BJ (cell line): ENCODE data around the gene SORCS2. TPM values are rescaled to one million over a fixed set of nuclear protein-coding genes. Genes with fewer than 3 reads are reported as not detected.

Experiments used
- CTCF ChIA-PET: fragments of 350-600 bp; formaldehyde crosslinking; extraction: SDS; loops from one replicate; lab custom pipeline; 2021; ENCODE audit warnings: antibody characterized with exemption, inconsistent platforms; lab: Yijun Ruan, JAX
- POLR2A ChIA-PET: fragments of 300-600 bp; sonication (Branson Sonifier 250); formaldehyde crosslinking; extraction: SDS; loops from one replicate; lab custom pipeline; 2021; ENCODE audit warnings: antibody characterized with exemption; lab: Charles Lee
- DNase-seq: peaks from one replicate; pipeline ENCODE4 v3.0.0-alpha.2; 2011; ENCODE audit warnings: low read depth
- H3K27me3 ChIP-seq: 2 replicates; pipeline ENCODE4 v1.6.0; 2011; ENCODE audit warnings: low read length; ENCODE audit not compliant: control insufficient read depth, insufficient read depth
- H3K36me3 ChIP-seq: 2 replicates; pipeline ENCODE4 v1.5.1; 2011; ENCODE audit warnings: low read length; ENCODE audit not compliant: control insufficient read depth, insufficient read depth
- H3K4me3 ChIP-seq: 2 replicates; pipeline ENCODE4 v1.5.1; 2011; ENCODE audit warnings: low read depth, mild to moderate bottlenecking, control low read depth, low read length
- polyA plus RNA-seq: library from polyadenylated mRNA; depleted of rRNA; stranded (reverse); fragments of >200 nt; gene quantifications from 2 replicates; pipeline ENCODE4 v1.2.3, GENCODE V29; 2011
- TF ChIP-seq, protein P1 (sequence below): IDR thresholded peaks from 2 replicates; pipeline ENCODE4 v1.5.1; 2011; ENCODE audit warnings: low read depth, mild to moderate bottlenecking, control low read depth, inconsistent platforms, low read length, moderate library complexity; ENCODE audit not compliant: insufficient read depth

The SORCS2 gene
- polyA plus RNA-seq, 1 experiment: 0.63 TPM

DNA sequence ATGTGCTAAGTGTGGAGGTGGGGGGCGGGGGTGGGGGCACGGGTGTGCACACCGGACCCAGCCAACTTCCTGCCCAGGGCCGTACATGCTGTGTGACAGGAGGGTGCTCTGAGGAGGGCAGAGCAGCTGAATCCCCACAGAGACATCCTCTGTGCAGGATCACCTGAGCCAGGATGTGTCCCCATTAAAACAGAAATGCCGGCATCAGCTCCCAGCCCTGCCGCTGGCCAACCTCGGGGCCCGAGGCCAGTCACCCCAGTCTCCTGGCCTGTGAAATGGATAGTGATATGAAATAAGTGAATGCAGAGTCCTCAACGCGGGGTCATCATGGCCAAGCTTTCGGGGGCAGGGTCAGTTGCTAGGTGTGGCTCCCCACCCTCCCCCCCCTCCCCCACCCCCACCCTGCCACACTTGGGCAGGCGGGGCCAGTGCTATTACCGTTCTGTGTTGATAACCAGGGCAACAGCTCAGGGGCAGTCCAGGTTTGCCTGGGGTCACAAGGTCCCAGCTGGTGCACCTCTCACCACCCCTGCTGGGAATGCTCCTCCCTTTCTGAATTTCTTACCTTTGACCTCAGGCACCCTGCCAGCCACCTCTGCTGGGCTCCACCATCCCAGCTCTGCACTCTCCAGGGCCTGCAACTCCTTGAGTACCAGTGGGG, 469.6 kb downstream of the SORCS2 start:
- DNase-seq: no peak
- ChIA-PET POLR2A (interaction anchor here (0.6 kb wide), 1 partner anchor 40 kb away, joined by 3 read pairs; no protein-coding TSS in a partner anchor), CTCF (interaction anchor here (1.0 to 1.5 kb wide), 2 partner anchors 15 to 19 kb away, joined by 3 to 5 read pairs; no protein-coding TSS in a partner anchor)

DNA sequence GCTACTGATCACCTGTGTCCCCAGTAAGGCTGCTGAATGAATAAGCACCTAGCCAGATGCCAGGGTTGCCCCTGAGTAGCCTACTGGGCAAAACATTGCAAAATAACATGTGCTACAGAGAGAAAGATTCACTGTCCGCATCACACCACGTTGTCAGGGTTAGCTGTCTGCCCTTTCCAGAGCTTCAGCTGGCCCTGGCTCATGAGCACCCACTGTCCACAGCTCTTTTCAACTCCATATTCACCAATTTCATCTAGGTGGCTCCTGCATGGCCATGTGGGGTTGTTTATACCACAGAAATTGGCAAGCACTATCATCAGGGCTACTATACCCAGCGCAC, 470.1 kb downstream of the SORCS2 start:
- POLR2A ChIA-PET: no interaction called here
- CTCF ChIA-PET: interaction anchor here (1.0 kb wide), 1 partner anchor 16 kb away, joined by 3 read pairs; no protein-coding TSS in a partner anchor
- no peak for DNase-seq
- no peak overlapping the region for H3K4me3 ChIP-seq
- H3K36me3 ChIP-seq: no peaks in the 10 kb centered on the region
- peaks cover 7% of the 10 kb centered on the region for H3K27me3 ChIP-seq
- TF ChIP-seq, protein P1, sequence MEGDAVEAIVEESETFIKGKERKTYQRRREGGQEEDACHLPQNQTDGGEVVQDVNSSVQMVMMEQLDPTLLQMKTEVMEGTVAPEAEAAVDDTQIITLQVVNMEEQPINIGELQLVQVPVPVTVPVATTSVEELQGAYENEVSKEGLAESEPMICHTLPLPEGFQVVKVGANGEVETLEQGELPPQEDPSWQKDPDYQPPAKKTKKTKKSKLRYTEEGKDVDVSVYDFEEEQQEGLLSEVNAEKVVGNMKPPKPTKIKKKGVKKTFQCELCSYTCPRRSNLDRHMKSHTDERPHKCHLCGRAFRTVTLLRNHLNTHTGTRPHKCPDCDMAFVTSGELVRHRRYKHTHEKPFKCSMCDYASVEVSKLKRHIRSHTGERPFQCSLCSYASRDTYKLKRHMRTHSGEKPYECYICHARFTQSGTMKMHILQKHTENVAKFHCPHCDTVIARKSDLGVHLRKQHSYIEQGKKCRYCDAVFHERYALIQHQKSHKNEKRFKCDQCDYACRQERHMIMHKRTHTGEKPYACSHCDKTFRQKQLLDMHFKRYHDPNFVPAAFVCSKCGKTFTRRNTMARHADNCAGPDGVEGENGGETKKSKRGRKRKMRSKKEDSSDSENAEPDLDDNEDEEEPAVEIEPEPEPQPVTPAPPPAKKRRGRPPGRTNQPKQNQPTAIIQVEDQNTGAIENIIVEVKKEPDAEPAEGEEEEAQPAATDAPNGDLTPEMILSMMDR: no peak

More for the DNA sequence above, 469.6 kb downstream of the SORCS2 start:
- Histone ChIP-seq H3K4me3 (no peak overlapping the region), H3K36me3 (no peaks in the 10 kb centered on the region), H3K27me3 (peaks cover 5% of the 10 kb centered on the region; the same call in 1 of the 2 replicates)
- TF ChIP-seq, protein P1: no peak

DNA sequence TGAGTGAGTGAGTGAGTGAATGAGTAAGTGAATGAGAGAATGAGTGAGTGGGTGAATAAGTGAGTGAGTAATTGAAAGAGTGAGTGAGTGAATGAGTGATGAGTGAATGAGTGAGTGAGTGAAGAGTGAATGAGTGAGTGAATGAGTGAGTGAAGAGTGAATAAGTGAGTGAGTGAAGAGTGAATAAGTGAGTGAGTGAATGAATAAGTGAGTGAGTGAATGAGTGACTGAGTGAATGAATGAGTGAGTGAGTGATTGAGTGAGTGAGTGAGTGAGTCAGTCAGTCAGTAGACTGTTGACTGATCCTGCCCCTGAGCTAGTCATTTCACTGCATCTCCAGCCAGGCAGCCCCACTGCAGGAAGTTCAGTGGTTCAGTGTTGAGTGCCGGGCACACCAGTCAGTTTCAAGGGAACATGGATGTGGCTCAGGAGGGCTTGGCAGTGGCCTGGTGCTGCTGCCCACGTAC, 470.8 kb downstream of the SORCS2 start:
- TF ChIP-seq, protein P1: no peak
- Histone ChIP-seq H3K4me3 (no peak overlapping the region), H3K27me3 (peaks cover 7% of the 10 kb centered on the region), H3K36me3 (no peaks in the 10 kb centered on the region)
- ChIA-PET CTCF (no interaction called here), POLR2A (no interaction called here)
- no peak for DNase-seq

DNA sequence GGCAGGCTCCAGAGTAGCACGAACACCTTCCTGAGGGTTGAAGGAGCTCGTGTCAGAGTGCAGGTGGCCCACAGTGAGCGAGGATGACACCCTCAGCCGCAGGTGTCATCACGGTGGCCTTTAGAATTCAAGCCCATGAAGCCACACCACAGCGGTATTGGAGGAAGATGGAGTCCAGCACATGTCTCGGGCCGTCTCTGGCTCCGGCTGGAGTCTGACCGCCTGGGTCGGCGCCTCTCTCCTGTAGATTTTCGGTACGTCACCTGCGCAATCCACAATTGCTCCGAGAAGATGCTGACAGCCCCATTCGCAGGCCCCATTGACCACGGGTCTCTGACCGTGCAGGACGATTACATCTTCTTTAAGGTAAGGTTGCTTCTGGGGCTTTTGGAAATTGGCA, 471.8 kb downstream of the SORCS2 start:
- ChIA-PET POLR2A (no interaction called here), CTCF (interaction anchor here (1.4 kb wide), 1 partner anchor 33 kb away, joined by 3 read pairs; no protein-coding TSS in a partner anchor)
- no peak overlapping the region for H3K4me3 ChIP-seq
- TF ChIP-seq, protein P1: no peak
- no peak for DNase-seq
- peaks cover 9% of the 10 kb centered on the region for H3K27me3 ChIP-seq
- H3K36me3 ChIP-seq: no peaks in the 10 kb centered on the region

DNA sequence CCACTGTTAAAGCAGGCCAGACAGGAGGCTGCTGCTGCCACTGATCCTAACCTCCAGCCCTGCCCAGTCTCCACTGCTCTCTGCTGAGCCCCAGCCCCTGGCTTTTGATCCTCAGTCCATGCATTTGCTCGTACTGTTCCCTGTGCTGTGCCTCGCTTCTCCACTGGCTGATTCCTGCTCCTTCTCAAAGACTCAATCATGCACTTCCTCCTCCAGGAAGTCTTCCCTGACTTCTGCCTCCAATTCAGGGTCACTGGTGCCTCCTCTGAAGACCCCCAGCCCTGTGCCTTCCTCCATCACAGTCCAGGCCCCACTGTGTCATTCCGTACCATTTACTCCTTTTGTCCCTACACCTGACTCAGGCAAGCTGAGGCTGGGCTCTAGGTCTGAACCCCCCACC, 473.0 kb downstream of the SORCS2 start:
- TF ChIP-seq, protein P1: no peak

More for the DNA sequence above, 473.0 kb downstream of the SORCS2 start:
- DNase-seq: no peak
- ChIA-PET CTCF (interaction anchor here (0.6 kb wide), 1 partner anchor 9 kb away, joined by 3 read pairs; no protein-coding TSS in a partner anchor), POLR2A (no interaction called here)
- Histone ChIP-seq H3K4me3 (no peak overlapping the region), H3K36me3 (no peaks in the 10 kb centered on the region), H3K27me3 (peaks cover 10% of the 10 kb centered on the region)
